ENCODE results near the gene BGN. TPM values are rescaled to one million over a fixed set of nuclear protein-coding genes. Genes with fewer than 3 reads are reported as not detected.

BGN gene
- polyA plus RNA-seq, 3 donors: 144 to 189 (median 175) TPM

GRCh38 chrX:153481043-153481442, 13.7 kb upstream of the BGN start:
- no peak for DNase-seq (ENCODE audit: low read depth in 3 of 3, low spot score in 2 of 3)

GRCh38 chrX:153482376-153483015, 12.3 kb upstream of the BGN start:
- DNase-seq (ENCODE audit: low read depth in 3 of 3, low spot score in 2 of 3): no peak

GRCh38 chrX:153485396-153486080, 9.2 kb upstream of the BGN start:
- DNase-seq (ENCODE audit: low read depth in 3 of 3, low spot score in 2 of 3): no peak

DNA sequence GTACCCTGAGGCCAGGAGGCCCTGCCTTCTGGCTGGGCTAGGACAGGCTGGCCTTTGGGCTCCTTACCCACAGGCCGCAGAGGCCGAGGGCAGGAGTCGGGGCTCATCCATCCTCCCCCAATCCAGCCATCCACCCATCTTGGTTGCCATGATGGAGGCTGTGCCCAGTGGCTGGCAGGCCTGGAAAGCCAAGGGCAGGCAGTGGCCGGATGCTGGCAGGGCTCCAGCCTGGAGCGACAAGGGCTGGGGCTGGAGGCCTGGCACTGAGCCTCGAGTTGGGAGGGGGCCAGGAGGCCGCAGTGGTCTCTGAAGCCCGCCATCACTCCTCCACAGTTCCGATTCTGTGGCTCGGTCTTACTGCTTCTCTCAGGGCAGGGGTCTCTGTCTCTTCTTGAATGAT, 8.6 kb upstream of the BGN start:
- DNase-seq (ENCODE audit: low read depth in 3 of 3, low spot score in 2 of 3): no peak

- no peak for DNase-seq (ENCODE audit: low read depth in 3 of 3, low spot score in 2 of 3)
These were observed 7.1 kb upstream of the BGN start for GRCh38 chrX:153487590-153488071.

GRCh38 chrX:153488231-153488914, 6.4 kb upstream of the BGN start:
- no peak for DNase-seq (ENCODE audit: low read depth in 3 of 3, low spot score in 2 of 3)

GRCh38 chrX:153490217-153490930, 4.4 kb upstream of the BGN start:
- no peak for DNase-seq (ENCODE audit: low read depth in 3 of 3, low spot score in 2 of 3)

DNA sequence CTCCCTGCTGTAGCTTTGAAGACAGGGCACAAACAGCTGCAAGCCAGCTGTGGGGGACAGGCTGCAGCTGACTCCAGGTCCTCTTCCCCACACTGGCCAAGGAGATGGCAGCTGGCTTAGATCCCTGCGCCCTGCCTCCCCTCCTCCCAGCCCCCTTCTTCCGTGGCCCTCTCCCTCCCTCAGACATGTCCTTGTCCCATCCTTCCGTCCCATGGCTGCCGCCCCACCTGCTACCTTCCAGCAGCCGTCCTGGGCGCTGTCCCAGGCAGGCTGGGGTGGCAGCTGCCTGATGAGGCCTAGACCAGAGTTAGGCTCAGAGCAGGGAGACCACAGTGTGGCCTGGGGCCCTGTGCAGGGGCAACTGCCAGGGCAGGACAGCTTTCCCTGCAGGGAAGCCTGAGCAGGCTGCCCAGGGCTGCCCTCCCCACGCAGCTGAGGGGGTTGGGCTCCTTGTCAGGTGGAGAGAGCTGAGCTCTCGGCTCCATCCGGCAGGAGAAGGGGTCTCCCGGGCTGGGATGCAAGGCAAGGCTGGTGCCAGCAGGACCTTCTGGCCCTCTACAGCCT, 3.3 kb upstream of the BGN start:
- DNase-seq (ENCODE audit: low read depth in 3 of 3, low spot score in 2 of 3): no peak

DNA sequence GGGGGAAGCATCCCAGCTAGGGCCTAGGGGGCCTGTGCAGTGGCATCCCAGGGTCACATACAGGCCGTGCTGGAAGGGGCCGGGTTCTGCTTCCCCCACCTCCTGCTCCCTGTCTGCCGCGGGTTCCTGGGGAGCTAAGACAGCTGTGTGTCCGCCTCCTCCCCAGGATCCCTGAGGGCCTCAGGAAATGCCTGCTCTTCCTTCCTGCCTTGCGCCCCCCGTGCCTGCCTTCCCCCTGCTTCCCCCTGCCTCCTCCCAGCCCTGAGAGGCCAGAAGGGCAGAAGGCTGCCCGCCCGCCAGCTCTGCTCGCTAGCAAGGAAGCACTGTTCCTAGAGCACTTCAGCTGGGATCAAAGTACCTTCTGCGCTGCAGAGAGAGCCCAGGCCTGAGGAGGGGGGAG, 2.9 kb upstream of the BGN start:
- no peak for DNase-seq (ENCODE audit: low read depth in 3 of 3, low spot score in 2 of 3)

DNA sequence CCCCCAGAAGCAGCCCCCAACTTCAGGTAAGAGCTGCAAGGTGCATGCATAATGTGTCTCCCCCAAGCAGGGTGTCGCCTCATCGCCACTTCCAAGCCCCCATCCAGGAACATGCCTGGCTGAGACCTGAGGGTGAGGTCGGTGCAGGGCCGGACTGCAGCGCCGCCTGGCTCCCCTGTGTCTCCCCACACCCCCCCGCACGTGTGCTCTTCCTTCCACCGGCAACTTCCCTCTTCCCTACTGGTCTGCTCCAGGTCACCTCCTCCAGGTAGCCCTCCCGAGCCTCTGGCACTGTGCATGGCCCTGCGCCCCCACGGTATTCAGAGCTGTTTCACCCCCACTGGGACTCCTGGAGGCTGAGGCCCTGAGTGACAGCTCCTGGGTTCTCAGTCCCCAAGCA, 2.2 kb upstream of the BGN start:
- DNase-seq (ENCODE audit: low read depth in 3 of 3, low spot score in 2 of 3): no peak

DNA sequence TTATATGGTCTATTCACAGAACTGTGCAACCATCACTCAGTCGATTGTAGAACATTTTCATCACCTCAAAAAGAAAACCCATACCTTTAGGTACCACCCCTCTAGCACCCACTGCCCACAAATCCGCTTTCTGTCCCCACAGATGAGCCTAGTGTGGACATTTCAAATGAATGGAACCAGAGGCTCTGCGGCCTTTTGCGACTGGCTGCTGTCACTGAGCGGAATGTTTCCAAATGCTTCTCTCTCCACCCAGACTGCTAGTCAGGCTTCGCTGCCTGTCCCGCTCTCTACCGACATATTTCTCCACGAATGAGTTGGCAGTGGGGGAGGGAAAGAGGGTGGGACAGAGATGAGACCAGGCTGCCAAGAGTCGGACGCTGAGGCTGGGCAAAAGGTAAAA, 1.7 kb upstream of the BGN start:
- DNase-seq (ENCODE audit: low read depth in 3 of 3, low spot score in 2 of 3): no peak

DNA sequence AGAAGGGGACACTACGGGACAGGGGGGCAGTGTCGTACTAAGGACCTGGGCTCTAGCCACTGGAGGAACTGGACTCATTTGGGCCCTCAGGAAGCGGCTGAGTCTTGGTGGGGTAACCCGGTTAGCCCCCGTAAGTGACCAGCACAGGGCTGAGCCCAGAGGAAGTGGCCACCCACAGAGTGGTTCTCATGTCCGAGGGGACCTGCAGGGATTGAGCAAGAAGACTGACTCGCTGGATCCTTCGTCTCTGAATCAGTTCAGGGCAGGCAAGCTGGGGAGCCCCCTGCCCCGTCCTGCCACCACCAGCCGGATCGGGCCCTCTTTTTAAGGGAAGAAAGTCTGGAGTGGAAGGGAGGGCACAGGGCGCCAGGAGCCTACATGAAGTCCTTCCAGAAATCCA, 719 bp upstream of the BGN start:
- DNase-seq (ENCODE audit: low read depth in 3 of 3, low spot score in 2 of 3): no peak

DNA sequence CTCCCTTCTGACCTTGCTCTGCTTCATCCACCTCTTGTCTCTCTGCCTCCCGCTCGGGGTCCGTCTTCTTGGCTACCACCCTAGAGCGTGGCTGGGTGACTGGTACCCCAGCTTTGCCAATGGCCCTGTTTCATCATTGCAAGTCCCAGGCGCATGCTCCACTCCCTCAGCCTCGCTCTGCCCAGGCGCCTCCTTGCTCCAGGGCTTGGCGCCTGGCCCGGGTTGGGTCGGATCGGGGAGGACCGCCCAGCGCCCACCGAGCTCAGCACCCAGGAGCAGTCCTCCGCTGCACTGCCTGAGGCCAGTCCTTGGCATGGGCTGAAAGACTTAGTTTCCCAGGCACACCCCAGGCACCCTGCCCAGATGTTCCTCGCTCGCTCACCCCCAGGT, 577 bp downstream of the BGN start:
- no peak for DNase-seq (ENCODE audit: low read depth in 3 of 3, low spot score in 2 of 3)

DNA sequence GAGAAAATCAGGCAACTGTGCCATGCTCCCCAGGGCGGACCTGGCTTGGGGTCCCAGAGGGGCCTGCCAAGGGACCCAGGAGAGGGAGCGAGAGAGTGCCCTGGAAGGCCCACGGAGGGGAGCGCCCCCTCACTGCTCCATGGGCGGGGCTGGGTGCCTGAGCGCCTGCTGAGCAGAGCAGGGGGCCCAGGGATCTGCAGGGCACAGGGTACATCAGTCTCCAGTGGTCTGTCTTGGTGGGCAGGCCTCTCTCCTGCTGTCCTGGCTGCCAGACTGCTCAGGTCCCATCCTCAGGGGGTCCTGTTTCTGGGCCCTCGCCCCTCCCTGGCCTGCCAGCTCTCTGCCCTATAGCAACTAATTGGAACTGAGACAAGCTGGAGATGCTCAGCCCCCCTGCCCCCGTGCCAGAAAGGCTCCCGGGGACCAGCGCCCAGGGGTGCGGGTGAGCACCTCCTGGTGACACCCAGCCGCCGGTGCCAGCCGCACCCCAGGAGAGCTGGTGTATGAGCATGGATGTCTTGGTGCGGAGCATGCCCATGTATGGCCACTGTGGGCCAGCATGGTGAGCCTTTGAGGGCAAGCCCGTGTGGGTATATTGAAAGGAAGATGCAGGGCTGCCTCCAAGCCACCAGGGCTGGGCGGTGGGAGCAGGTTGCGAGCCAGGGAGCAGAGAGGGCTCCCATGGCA, 1.3 kb downstream of the BGN start:
- DNase-seq (ENCODE audit: low read depth in 3 of 3, low spot score in 2 of 3): no peak

DNA sequence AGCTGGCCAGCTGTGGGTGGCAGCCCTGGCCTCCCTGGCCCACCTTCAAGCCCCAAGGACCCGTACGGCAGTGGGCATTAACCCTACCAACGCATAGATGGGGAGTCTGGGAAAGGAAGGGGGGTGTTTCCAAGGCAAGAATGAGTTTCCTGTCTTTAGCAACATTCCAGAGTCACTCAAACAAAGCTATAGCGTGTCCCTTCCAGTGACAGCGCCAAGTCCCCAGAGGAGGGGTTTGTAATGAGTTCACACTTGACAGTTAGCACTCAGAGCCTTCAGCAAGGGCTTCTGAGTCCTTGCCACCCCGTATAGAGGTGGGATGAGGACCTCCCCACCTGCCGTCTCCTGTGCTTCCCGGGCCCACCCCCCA, 1.8 kb downstream of the BGN start:
- DNase-seq (ENCODE audit: low read depth in 3 of 3, low spot score in 2 of 3): no peak

GRCh38 chrX:153498453-153498852, 3.7 kb downstream of the BGN start:
- no peak for DNase-seq (ENCODE audit: low read depth in 3 of 3, low spot score in 2 of 3)

GRCh38 chrX:153499341-153499740, 4.6 kb downstream of the BGN start:
- DNase-seq (ENCODE audit: low read depth in 3 of 3, low spot score in 2 of 3): no peak

GRCh38 chrX:153499876-153500275, 5.1 kb downstream of the BGN start:
- no peak for DNase-seq (ENCODE audit: low read depth in 3 of 3, low spot score in 2 of 3)

DNA sequence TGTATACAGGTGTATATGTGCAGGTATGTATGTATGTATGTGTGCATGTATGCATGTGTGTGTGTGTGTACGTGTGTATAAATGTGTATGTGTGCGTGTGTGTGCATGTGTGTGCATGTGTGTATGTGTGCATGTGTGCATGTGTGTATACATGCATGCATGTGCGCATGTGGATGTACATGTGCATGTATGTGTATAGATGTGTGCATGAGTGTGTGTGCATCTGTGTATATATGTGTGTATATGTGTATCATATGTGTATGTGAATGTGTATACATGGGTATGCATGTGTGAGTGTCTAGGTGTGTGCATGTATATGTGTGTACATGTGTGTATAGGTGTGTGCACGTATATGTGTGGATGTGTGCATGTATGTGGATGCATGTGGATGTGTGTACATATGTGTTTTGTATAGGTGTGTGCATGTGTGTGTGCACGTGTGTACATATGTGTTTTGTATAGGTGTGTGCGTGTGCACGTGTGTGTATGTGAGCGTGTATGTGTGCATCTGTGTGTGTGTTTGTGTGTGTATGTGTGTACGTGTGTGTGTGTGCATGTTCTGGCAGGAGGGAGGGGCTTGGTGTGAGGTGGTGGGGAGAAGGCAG, 6.0 kb downstream of the BGN start:
- no peak for DNase-seq (ENCODE audit: low read depth in 3 of 3, low spot score in 2 of 3)

DNA sequence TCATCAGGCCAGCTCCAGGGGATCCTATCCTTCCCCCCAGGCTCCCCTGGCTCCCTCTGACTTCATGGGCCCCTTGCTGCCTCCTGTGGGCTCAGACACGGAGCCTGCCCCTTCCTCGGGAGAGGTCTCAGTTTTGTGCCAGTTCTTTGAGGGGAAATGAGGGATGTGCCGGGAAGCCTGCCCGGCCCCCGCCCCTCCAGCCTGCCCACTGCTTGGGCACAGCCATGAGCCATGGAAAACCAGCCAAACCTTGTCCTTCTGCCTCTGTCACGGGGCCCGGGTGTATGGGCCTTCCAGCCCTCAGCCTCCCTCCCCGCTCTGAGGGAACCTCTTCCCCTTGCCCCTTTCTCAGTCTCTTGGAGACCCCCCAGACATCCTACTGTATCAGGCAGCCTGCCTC, 6.8 kb downstream of the BGN start:
- no peak for DNase-seq (ENCODE audit: low read depth in 3 of 3, low spot score in 2 of 3)
